GM20431 (cell line): ENCODE data around the gene EHBP1.
"Not testable (repeated sequence)": the region's sequence is repeated elsewhere in the genome, so short reads cannot be mapped to it uniquely, and the experiment has no call there.

Experiments used
- in situ Hi-C: fragments of 300-500 bp; cut with MseI, MboI; formaldehyde crosslinking; loops from one replicate; pipeline ENCODE4 v1.15.0; 2020; ENCODE audit warnings: low sequenced_read_pairs; ENCODE audit not compliant: unreplicated experiment

Gene EHBP1

GRCh38 chr2:62727876-62728566 is 22.5 kb downstream of the EHBP1 start:
- in situ Hi-C loops: no loop called here

- in situ Hi-C loops: no loop called here
Observed at GRCh38 chr2:62731275-62731674, 25.8 kb downstream of the EHBP1 start.

- in situ Hi-C loops: no loop called here
Observed at GRCh38 chr2:62732262-62732777, 26.8 kb downstream of the EHBP1 start.

- in situ Hi-C loops: no loop called here
Observed at GRCh38 chr2:62733546-62733945, 28.0 kb downstream of the EHBP1 start.

DNA sequence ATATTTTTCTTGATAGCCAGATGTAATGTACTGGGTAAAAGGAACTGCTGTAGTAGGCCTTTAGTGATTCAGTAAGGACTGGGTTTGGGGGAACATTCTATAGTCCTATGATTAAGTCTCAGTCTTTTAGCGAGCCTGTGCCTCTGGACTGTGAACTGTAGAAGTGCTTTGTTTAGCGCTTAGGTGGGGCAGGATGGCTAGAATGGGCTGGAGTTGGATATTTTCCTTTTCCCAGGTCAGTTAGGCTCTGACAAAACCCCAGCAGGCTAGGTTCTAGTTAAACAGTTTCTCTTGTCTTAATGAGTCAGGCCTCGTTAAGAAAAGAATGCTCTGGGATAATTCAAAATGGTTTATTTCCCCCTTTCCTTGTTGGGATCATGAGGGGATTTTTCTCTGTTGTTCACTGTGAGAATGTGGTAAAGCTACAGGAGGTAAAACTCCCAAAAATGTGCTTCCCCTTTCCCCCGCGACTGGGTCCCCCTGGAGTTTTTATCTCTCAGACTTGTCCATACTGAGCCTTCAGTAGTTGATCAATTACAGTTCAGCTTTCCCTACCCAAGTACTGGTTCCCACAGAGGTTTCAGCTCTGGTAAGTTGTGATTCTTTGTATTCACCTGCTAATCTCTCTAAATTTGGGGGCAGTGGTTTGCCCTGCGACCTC is 31.5 kb downstream of the EHBP1 start:
- in situ Hi-C loops: no loop called here

GRCh38 chr2:62738981-62739936 is 33.7 kb downstream of the EHBP1 start:
- in situ Hi-C loops: no loop called here

DNA sequence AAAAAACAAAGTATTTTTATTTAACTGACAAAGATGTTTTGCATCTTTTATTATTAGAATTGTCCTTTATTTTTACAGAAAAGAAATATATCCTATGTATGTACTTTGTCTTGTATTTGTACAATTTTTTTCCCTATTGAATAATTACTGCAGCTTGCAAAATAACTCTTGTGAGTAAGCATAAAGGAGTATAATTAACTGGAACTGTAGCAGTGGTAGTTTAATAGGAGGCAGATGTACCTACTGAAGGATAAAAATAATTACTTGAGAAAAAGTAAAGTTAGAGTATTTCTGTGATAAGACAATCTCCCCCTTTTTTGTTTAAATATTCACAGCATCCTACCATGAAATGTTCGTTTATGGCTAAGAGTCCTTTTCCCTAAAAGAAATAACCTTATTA is 34.7 kb downstream of the EHBP1 start:
- in situ Hi-C loops: no loop called here

DNA sequence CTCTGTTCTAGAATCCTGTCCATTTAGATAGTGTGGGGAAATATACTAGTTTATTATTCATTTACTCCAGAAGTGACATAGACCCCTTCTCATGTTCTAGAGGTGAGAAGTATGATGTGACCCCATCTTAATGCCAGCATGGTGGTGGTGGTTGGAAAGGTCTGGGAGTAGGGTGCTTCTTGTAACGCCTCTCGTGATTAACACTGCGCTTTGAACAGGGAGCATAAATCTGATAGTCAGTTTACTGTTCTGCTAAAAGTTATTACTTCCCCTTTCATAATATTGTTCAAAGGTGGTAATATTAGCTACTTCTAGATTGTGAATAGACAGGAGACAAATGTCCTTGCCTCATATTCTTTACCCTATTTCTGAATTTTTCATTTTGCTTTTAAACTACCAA is 35.6 kb downstream of the EHBP1 start:
- in situ Hi-C loops: no loop called here

- in situ Hi-C loops: no loop called here
Observed at GRCh38 chr2:62741954-62742722, 36.6 kb downstream of the EHBP1 start.

- in situ Hi-C loops: no loop called here
Observed at GRCh38 chr2:62743506-62743905, 38.0 kb downstream of the EHBP1 start.

GRCh38 chr2:62744603-62745002 is 39.1 kb downstream of the EHBP1 start:
- in situ Hi-C loops: no loop called here

DNA sequence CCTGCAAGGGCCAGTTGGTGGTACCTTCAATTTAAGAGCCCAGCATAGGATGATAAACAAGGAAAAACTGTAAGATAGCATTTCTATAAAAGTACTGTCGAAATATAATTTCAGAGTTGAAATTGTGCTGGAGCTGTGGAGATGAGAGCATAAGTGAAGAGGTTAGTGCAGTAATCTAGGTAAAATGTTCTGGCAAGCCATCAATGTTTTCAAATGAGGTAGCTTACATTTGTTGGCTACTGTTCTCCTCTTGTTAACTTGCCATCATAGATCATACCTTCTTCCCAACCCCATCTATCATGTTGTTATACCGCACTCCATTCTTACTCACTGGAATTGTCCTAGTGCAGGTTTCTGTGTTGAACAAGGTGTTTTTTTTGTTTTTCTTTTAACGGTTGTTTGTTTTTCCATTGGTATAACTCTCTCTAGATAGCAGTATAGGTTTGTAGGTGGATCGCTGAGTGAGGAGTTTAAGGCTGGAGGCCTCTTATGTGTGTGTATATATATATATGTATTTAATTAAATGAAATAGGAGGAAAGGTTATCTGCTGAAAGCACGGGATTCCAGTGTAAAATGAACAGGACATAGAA is 40.5 kb downstream of the EHBP1 start:
- in situ Hi-C loops: no loop called here

DNA sequence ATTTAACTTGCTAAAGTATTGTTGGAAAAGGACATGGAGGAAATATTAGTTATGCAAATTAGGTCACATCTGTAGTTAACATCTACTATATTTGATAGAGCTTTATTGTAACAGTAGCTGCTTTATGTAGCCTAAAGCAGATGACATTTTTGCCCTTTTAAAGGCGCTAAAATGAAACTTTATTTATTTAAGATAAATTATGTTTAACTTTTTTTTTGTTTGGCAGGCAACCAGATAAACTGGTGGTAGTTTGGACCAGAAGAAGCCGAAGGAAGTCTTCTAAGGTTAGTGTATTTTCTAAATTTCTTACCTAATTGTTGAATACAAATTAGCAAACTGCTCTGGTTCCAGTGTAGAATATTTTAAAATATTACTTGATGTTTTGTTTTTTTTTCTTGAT is 41.7 kb downstream of the EHBP1 start:
- in situ Hi-C loops: no loop called here

DNA sequence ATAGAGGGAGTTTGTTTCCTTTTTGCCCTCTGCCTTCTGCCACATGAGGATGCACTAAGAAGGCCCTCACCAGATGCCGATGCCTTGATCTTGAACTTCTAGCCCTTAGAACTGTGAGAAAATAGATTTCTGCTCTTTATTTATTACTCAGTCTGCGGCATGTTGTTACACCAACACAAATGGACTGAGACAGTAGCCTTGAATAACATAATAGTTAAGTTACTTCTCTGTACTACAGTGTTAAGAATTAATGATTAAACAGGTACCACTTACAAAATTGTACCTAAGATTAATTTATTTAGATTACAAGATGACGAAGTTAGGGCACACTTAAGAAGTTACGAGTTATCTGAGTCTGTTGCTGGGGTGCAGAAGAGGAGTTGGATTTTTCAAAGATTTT is 42.4 kb downstream of the EHBP1 start:
- in situ Hi-C loops: no loop called here

DNA sequence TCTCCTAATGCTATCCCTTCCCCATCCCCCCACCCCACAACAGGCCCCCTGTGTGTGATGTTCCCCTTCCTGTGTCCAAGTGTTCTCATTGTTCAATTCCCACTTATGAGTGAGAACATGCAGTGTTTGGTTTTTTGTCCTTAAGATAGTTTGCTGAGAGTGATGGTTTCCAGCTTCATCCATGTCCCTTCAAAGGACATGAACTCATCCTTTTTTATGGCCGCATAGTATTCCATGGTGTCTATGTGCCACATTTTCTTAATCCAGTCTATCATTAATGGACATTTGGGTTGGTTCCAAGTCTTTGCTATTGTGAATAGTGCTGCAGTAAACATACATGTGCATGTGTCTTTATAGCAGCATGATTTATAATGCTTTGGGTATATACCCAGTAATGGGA is 43.6 kb downstream of the EHBP1 start:
- in situ Hi-C loops: not testable (repeated sequence)

GRCh38 chr2:62757029-62757428 is 51.5 kb downstream of the EHBP1 start:
- in situ Hi-C loops: loop anchor here (25.0 kb wide), 1 partner anchor 820 kb away; no protein-coding TSS in a partner anchor

DNA sequence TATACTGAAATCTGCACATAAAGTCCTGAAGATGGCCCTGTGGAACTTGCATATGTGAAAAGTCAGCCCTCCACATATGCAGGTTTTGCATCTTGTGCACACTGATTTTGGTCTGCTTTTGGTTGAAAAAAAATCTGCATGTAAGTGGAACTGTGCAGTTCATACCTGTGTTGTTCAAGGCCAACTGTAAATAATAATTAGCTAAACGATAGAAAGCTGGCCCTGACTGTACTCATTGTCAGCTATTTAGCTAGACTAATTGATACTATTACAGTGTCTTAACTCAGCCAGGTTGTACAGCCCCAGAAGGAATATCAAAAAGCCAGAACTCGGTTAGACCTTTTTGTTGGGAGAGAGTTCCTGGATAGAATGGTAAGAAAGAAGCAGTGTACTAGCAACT is 54.5 kb downstream of the EHBP1 start:
- in situ Hi-C loops: loop anchor here (25.0 kb wide), 1 partner anchor 823 kb away; no protein-coding TSS in a partner anchor

DNA sequence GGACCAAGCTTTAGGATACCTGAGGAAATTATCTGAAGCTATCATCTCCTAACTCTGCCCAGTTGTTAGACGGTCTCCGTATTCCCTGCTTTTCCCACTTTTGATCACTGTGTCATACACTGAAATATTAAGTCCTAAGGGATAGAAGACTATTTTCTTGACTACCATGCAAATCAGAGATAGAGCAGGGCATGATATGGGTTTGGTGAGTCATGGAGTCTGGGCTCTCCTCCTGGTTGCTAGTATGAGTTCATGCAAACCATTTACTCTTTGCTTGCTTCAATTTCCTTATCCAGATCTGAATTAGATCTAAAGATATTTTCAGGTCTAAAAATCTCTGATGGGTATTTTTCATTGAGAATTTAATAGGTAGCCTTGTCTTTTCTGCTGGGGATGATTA is 55.0 kb downstream of the EHBP1 start:
- in situ Hi-C loops: loop anchor here (25.0 kb wide), 1 partner anchor 823 kb away; no protein-coding TSS in a partner anchor
